GM21737 (cell line): Measurements from ENCODE around the gene P2RY1.
"Not testable (repeated sequence)": the region's sequence is repeated elsewhere in the genome, so short reads cannot be mapped to it uniquely, and the experiment has no call there.

Source experiments
- ATAC-seq: cut with Tn5 transposase; IDR thresholded peaks from one replicate; pipeline ENCODE4 v1.9.1; 2021; ENCODE audit warnings: mild to moderate bottlenecking, moderate library complexity; ENCODE audit not compliant: unreplicated experiment

P2RY1 gene

DNA sequence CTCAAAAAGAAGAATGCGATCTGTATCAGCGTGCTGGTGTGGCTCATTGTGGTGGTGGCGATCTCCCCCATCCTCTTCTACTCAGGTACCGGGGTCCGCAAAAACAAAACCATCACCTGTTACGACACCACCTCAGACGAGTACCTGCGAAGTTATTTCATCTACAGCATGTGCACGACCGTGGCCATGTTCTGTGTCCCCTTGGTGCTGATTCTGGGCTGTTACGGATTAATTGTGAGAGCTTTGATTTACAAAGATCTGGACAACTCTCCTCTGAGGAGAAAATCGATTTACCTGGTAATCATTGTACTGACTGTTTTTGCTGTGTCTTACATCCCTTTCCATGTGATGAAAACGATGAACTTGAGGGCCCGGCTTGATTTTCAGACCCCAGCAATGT lies 1.3 kb downstream of the P2RY1 start:
- no peak for ATAC-seq

DNA sequence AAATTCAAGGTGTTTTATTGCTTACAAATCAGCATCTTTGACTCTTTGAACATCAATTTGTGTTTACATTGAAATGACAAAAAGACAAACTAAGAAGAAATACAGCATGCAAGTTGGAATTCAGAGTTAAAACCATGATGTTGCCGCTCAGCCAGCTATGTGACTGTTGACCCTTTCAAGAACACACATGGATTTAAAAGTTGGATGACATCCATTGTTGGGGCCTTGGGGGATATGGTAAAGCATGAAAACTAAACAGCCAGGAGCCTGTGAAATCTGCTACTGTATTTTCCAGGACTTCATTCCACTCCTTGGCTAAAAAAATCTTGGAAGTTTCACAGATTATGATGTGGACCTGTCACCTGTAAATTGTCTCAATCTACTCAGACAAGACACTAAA lies 4.6 kb downstream of the P2RY1 start:
- ATAC-seq: no peak

DNA sequence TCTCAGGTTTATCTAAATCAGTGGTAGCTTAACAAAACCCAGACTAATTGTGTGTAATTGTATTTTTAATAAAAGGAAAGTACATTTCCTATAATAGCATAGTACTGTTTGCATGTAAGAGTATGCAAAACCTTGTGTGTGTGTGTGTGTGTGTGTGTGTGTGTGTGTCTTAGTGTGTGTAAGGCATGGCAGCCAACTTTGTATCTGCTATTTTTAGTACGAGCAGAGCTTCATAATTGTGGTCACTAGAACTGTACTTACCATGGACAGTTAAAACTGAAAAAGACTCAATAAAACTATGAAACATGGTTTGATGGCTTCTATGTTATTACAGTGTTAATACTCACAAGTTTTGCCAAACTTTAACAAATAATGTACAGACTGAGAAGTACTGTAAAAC lies 6.2 kb downstream of the P2RY1 start:
- no peak for ATAC-seq

DNA sequence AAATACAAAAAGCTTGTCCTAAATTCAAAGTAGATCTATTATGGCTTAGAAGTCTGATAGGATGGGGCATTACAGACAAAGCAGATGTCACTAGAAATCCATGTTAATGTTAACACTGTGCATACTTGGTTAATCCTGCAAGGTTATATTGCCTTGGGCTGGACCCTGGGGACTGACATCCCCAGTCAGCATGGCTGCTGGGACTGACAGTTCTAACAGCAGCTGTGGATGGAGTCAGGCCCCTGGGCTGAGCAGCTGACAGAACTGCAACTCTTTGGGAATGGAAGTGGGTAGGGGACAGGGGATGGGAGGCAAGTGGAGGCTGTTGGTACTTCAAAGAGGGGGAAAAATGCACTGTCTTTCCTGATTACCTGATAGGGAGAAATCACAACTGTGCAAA lies 7.5 kb downstream of the P2RY1 start:
- no peak for ATAC-seq

DNA sequence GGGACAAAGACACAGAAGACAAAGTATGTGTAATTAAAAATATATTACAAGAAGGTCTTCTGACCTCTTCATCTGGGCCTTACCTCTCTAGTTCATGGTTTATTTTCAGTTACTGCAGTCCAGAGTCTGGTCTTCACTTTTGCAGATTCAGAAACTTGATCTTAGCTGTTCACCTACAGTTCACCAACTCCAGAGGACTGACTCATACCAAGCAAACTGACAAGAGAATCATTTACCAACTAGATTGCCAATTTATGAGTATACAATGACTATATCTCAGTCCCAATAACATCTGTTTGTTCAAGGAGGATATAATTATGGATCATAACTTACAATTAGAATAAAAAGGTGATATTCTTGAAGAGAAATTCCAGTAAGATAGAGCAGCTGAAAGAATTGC lies 9.0 kb downstream of the P2RY1 start:
- peak; percentile 78 for ATAC-seq

DNA sequence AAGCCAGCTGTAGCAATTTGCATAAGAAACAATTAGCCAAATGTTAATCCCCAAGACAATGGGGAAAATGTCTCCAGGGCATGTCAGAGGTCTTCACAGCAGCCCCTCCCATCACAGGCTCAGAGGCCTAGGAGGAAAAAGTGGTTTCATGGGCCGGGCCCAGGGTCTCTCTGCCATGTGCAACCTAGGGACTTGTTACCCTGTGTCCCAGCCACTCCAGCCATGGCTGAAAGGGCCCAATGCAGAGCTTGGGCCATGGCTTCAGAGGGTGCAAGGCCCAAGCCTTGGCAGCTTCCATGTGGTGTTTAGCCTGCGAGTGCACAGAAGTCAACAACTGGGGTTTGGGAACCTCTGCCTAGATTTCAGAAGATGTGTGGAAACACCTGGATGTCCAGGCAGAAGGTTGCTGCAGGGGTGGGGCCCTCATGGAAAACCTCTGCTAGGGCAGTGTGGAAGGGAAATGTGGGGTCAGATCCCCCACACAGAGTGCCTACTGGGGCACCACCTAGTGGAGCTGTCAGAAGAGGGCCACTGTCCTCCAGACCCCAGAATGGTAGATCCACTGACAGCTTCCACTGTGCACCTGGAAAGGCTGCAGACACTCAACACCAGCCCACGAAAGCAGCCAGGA lies 11.8 kb downstream of the P2RY1 start:
- not testable (repeated sequence) for ATAC-seq

- not testable (repeated sequence) for ATAC-seq
Measured at GRCh38 chr3:152847599-152847998, 12.7 kb downstream of the P2RY1 start.

DNA sequence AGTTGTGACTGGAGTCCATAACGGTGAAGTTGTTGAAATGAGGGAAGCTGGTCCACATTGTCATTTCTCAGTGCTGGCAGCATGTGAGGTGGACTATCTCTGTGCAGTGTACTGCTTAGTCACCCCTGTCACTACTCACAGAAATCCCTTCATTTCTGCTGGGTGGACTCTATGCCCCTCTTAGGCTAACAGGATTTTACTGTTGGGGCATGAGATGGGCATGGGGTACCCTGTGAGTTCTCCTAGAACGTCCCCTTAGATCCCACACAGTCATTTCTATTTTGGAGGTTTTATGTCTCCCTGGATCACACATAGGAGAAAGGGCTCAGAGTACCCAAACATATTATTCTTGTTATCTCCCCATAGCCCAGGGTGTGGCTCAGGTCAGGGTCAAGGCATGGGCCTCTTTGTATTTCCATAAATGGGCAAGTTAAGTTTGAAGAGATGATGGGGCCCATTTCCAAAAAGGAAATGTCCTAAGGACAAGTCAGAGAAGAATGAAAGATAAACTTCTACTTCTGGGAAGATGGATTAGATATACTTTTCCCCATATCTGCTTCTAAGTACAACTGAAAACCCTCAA lies 15.2 kb downstream of the P2RY1 start:
- ATAC-seq: no peak

DNA sequence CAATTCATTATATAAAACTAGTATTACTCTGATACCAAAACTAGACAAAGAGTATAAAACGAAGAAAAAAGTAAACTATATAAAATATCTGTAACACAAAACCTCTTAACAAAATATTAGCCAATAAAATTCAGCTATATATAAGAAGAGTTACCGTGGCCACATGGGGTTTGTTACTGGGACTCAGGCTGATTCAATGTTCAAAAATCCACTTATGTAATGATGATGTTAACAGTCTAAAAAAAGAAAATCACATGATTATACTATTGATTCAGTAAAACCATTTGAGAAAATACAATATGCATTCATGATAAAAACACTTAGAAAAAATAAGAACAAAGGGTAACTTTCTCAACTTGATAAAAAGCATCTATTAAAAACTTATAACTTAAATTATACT lies 18.3 kb downstream of the P2RY1 start:
- ATAC-seq: no peak

DNA sequence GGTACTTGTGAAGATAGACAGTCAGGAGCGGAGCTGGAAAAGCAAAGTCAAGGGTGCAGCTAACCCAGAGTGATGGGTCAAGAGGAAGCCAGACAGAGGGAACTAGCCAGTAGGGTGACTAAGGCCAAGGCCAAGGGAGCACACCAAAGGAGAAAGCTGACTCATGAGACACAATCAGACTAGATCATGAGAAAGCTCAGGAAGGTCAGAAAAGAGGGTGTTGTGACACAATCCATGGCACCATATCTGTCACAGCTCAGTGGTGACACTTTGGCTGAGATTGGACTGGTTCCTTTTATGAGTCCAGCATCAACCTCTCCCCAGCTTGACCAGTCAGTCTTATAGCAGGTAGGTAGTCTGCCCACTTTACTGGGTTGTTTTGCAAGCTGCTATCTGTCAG lies 22.2 kb downstream of the P2RY1 start:
- no peak for ATAC-seq

DNA sequence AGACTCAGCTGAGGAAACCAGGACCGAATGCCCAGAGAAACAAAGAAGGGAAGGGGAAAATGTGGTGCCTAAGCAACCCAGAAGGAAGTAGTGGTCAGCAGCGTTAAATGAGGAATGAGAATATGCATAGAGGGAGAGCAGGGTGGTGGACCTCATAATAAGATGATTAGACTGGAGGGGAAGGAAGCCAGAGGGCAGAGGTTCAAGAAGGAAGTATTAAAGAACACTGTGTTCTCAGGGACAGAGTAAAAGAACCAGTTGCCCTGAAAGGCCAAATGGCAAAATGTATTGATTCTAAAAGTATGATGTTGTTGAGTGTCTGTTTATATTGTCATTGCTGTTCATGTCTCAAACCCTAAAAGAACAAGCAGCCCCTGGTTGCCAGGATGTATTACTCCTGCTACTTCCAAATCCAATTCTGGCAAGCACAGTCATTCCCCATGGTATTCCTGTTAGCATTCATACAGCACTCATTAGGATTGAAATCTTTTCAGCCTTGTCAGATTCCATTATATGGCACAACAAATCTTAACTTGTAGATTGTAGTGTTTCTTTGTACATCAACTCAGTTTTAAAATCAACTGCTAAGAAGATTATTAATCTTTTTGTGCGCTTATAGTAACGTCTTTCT lies 23.4 kb downstream of the P2RY1 start:
- no peak for ATAC-seq

DNA sequence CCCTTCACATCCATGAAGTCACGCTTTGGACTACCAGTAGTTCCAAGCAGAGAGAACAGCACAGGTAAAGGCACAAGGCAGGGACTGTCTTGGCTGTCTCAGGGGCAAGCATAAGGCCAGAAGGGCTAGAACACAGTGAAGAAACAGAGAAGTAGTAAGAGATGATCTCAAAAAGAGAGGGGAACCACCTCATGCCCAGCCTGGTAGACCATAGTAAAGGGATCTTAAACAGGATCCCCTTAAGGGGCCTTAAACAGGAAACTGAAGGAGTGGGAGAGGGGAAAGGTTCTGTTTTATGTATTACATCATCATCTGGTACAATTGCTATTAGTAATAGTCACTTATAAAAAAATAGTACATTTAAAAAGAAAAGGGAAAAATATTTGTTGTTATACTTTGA lies 25.8 kb downstream of the P2RY1 start:
- ATAC-seq: no peak

DNA sequence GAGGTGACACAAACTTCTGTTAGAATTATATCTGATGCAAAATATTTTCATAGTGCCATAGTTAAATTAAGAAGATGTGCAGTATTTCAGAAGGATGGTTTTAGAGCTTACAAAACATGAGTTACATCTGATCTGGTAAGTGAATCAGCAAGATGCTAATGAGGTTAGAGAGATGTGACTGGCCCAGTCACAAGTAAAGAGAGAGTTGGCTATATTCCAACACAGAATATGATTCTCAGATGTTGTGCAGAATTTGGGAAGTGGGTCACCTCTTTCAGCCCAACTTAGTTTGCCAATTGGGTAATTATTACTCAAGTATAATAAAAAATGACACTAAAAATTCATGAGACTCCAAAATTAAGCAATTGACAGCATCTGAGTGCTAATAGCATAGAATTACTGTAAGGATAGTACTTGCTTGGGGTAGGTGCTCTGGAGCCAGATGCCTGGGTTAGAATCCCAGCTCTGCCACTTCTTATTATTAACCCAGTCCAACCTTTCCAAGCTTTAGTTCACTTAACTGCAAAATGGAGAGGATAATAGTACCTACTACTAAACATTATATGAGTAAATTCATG lies 30.8 kb downstream of the P2RY1 start:
- ATAC-seq: no peak

- ATAC-seq: no peak
Measured at GRCh38 chr3:152870027-152870426, 35.1 kb downstream of the P2RY1 start.

GRCh38 chr3:152873314-152873713 lies 38.4 kb downstream of the P2RY1 start:
- ATAC-seq: not testable (repeated sequence)

DNA sequence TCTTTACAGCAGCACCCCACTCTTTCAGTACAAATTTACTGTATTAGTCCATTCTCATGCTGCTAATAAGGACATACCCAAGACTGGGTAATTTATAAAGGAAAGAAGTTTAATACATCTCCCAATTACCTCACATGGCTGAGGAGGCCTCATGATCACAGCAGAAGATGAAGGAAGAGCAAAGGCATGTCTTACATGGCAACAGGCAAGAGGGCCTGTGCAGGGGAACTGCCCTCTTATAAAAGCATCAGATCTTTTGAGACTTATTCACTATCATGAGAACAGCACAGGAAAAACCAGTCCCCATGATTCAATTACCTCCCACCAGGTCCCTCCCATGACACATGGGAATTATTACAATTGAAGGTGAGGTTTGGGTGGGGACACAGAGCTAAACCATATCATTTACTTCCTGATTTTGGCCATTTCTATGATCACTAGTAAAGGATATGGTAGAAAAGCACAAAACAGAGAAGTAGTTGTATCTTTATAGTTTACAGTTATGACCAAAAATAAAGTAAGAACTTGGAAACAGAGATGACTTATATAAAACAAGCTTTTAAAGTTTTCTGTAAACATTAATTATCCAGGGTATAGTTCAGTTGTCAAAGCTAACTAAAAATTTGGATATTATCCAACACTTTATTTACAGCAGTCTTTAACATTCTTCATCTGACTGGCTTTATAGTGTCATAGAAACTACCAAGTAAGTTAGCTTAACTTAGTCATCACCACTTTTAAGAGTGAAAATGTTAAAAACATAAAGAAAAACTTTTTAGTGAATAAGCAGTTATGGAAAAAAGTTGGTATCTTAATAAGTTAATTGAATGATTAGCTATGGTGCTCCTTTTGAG lies 40.2 kb downstream of the P2RY1 start:
- ATAC-seq: no peak

- ATAC-seq: no peak
Measured at GRCh38 chr3:152879130-152879789, 44.3 kb downstream of the P2RY1 start.

GRCh38 chr3:152879790-152880174 lies 44.9 kb downstream of the P2RY1 start:
- no peak for ATAC-seq

- ATAC-seq: no peak
Measured at GRCh38 chr3:152885076-152885475, 50.1 kb downstream of the P2RY1 start.
